Daoy (cell line): Measurements from ENCODE around the gene HOXB6. TPM values are rescaled to one million over a fixed set of nuclear protein-coding genes. Genes with fewer than 3 reads are reported as not detected.

ENCODE experiments used
- DNase-seq: peaks from one replicate; pipeline ENCODE4 v3.0.0-alpha.2; 2015; ENCODE audit warnings: low read depth
- total RNA-seq: library from RNA; depleted of rRNA; stranded (reverse); fragments of >200 nt; shearing (Covaris generic); gene quantifications from 2 replicates; pipeline ENCODE4 v1.2.3, GENCODE V29; 2014

The HOXB6 gene
- total RNA-seq, 1 experiment from 2014 or later, result 6.7 TPM

GRCh38 chr17:48634493-48635208 lies 29.9 kb upstream of the HOXB6 start:
- no peak for DNase-seq

GRCh38 chr17:48633266-48633677 lies 28.5 kb upstream of the HOXB6 start:
- DNase-seq, result no peak

GRCh38 chr17:48632579-48633265 lies 27.9 kb upstream of the HOXB6 start:
- no peak for DNase-seq

GRCh38 chr17:48631693-48632578 lies 27.1 kb upstream of the HOXB6 start:
- no peak for DNase-seq

- DNase-seq, result no peak
Measured at GRCh38 chr17:48630925-48631692, 26.3 kb upstream of the HOXB6 start.

- DNase-seq, result no peak
Measured at GRCh38 chr17:48630009-48630924, 25.5 kb upstream of the HOXB6 start.

- no peak for DNase-seq
Measured at GRCh38 chr17:48629411-48629759, 24.6 kb upstream of the HOXB6 start.

- no peak for DNase-seq
Measured at GRCh38 chr17:48628649-48629410, 24.0 kb upstream of the HOXB6 start.

GRCh38 chr17:48627623-48628521 lies 23.1 kb upstream of the HOXB6 start:
- no peak for DNase-seq

- DNase-seq, result no peak
Measured at GRCh38 chr17:48627118-48627597, 22.4 kb upstream of the HOXB6 start.

GRCh38 chr17:48626245-48627117 lies 21.7 kb upstream of the HOXB6 start, which contains the start of gene HOXB9:
HOXB9 (minus strand) TSS chr17:48626358; CDS start chr17:48626269, 89 bp downstream.
- peak; percentile 82 for DNase-seq

- peak; percentile 63 for DNase-seq
Measured at GRCh38 chr17:48625495-48626244, 20.9 kb upstream of the HOXB6 start.

GRCh38 chr17:48624544-48625494 lies 20.0 kb upstream of the HOXB6 start:
- DNase-seq, result peak; percentile 53

- no peak for DNase-seq
Measured at GRCh38 chr17:48624118-48624517, 19.3 kb upstream of the HOXB6 start.

GRCh38 chr17:48623583-48623982 lies 18.8 kb upstream of the HOXB6 start:
- no peak for DNase-seq

GRCh38 chr17:48622857-48623256 lies 18.1 kb upstream of the HOXB6 start:
- no peak for DNase-seq
